HL-60 (cell line): ENCODE data around the gene STH.

ENCODE experiments used
- CTCF ChIP-seq: IDR thresholded peaks from one replicate; pipeline ENCODE4 v1.5.1; 2011; ENCODE audit warnings: low read length, control low read depth, inconsistent platforms; ENCODE audit not compliant: insufficient read depth
- GABPA ChIP-seq: IDR thresholded peaks from 2 replicates; pipeline ENCODE4 v1.6.1; 2012; ENCODE audit warnings: low read depth
- POLR2AphosphoS5 ChIP-seq: IDR thresholded peaks from 2 replicates; pipeline ENCODE4 v1.6.1; 2012; ENCODE audit warnings: low read depth
- REST ChIP-seq: IDR thresholded peaks from 2 replicates; pipeline ENCODE4 v1.6.1; 2012; ENCODE audit warnings: low read depth; ENCODE audit not compliant: insufficient replicate concordance

- no peak for TF ChIP-seq POLR2AphosphoS5
- no peak for TF ChIP-seq CTCF
- no peak for TF ChIP-seq REST
- TF ChIP-seq GABPA = no peak
Measured at GRCh38 chr17:46000757-46001156, 1.7 kb downstream of the STH start.
